GM12878 (cell line): ENCODE measurements around the gene ACSL4.

Experiments used
- BMI1 ChIP-seq: fragments of 450-650 bp; IDR thresholded peaks from 2 replicates; pipeline ENCODE4 v1.6.1; 2016; ENCODE audit warnings: mild to moderate bottlenecking, moderate library complexity, borderline replicate concordance
- CBX3 ChIP-seq: fragments of 200-600 bp; sonication (generic); IDR thresholded peaks from 2 replicates; pipeline ENCODE4 v1.6.1; 2016; ENCODE audit warnings: low read depth, borderline replicate concordance
- CREM ChIP-seq: IDR thresholded peaks from 2 replicates; pipeline ENCODE4 v1.6.1; 2014; ENCODE audit warnings: antibody characterized with exemption, low read depth
- EZH2 ChIP-seq: IDR thresholded peaks from 2 replicates; pipeline ENCODE4 v1.6.1; 2012; ENCODE audit warnings: low read depth, mild to moderate bottlenecking, control low read depth, inconsistent platforms, low read length, borderline replicate concordance; ENCODE audit not compliant: control insufficient read depth
- MXI1 ChIP-seq: fragments of 150-350 bp; IDR thresholded peaks from 2 replicates; pipeline ENCODE4 v1.6.1; 2011; ENCODE audit warnings: low read depth, mild to moderate bottlenecking, inconsistent platforms, low read length, improper control_type of control experiment
- NFIC ChIP-seq: IDR thresholded peaks from 2 replicates; pipeline ENCODE4 v1.6.1; 2012; ENCODE audit warnings: low read depth, mild to moderate bottlenecking, inconsistent platforms, low read length, moderate library complexity
- POLR2A ChIP-seq: IDR thresholded peaks from 2 replicates; pipeline ENCODE4 v1.6.1; 2011; ENCODE audit warnings: low read depth, mild to moderate bottlenecking, low read length
- RFX5 ChIP-seq: IDR thresholded peaks from 2 replicates; pipeline ENCODE4 v1.6.1; 2011; ENCODE audit warnings: low read depth, low read length, improper control_type of control experiment
- ZNF622 ChIP-seq: fragments of 450-650 bp; IDR thresholded peaks from 2 replicates; pipeline ENCODE4 v1.6.1; 2017; ENCODE audit warnings: mild to moderate bottlenecking, inconsistent platforms

GRCh38 chrX:109623997-109624396 lies 109.1 kb downstream of the ACSL4 start:
- TF ChIP-seq EZH2 (no peak), CBX3 (no peak), BMI1 (no peak), POLR2A (no peak), MXI1 (no peak), CREM (no peak), RFX5 (no peak), ZNF622 (no peak), NFIC (no peak)
